Endodermal cell (in vitro differentiated cells): ENCODE data around the gene PSTPIP2. TPM values are rescaled to one million over a fixed set of nuclear protein-coding genes. Genes with fewer than 3 reads are reported as not detected.

Experiments used
- DNase-seq: peaks from one replicate; pipeline ENCODE4 v3.0.0-alpha.2; 2017
- H3K27ac ChIP-seq: 2 replicates; pipeline ENCODE4 v1.5.1; 2013; ENCODE audit warnings: mild to moderate bottlenecking, low read depth, low read length, moderate library complexity
- H3K27me3 ChIP-seq: 2 replicates; pipeline ENCODE4 v1.6.1; 2013; ENCODE audit warnings: mild to moderate bottlenecking, low read length, moderate library complexity; ENCODE audit not compliant: insufficient read depth, control insufficient read depth, poor library complexity, severe bottlenecking
- H3K36me3 ChIP-seq: 2 replicates; pipeline ENCODE4 v1.7.0; 2013; ENCODE audit warnings: mild to moderate bottlenecking, low read length, moderate library complexity; ENCODE audit not compliant: control insufficient read depth, insufficient read depth
- H3K4me1 ChIP-seq: one replicate; pipeline ENCODE4 v1.7.0; 2013; ENCODE audit warnings: low read length; ENCODE audit not compliant: control insufficient read depth, insufficient read depth
- H3K4me3 ChIP-seq: 2 replicates; pipeline ENCODE4 v1.5.1; 2013; ENCODE audit warnings: mild to moderate bottlenecking, low read length, moderate library complexity
- H3K9ac ChIP-seq: 2 replicates; pipeline ENCODE4 v1.6.1; 2013; ENCODE audit warnings: mild to moderate bottlenecking, low read length, moderate library complexity; ENCODE audit not compliant: poor library complexity, severe bottlenecking; ENCODE audit errors: extremely low read depth
- H3K9me3 ChIP-seq: 2 replicates; pipeline ENCODE4 v1.6.1; 2013; ENCODE audit warnings: mild to moderate bottlenecking, low read length, moderate library complexity; ENCODE audit not compliant: control insufficient read depth
- H3K27ac Mint-ChIP-seq: 2 replicates; pipeline ENCODE4 v1.8.0; 2020; ENCODE audit warnings: mixed read lengths
- H3K27me3 Mint-ChIP-seq: 2 replicates; pipeline ENCODE4 v1.8.0; 2021; ENCODE audit warnings: mild to moderate bottlenecking, mixed read lengths; ENCODE audit not compliant: insufficient read depth
- H3K36me3 Mint-ChIP-seq: 2 replicates; pipeline ENCODE4 v1.8.0; 2020; ENCODE audit warnings: low read depth, mixed read lengths
- H3K4me1 Mint-ChIP-seq: 2 replicates; pipeline ENCODE4 v1.8.0; 2020; ENCODE audit warnings: mixed read lengths
- H3K4me3 Mint-ChIP-seq: 2 replicates; pipeline ENCODE4 v1.8.0; 2020; ENCODE audit warnings: mild to moderate bottlenecking, moderate library complexity, mixed read lengths
- H3K9me3 Mint-ChIP-seq: 2 replicates; pipeline ENCODE4 v1.8.0; 2020; ENCODE audit warnings: mild to moderate bottlenecking, mixed read lengths
- WGBS, 2 experiments: methylation state at CpG; one replicate each; pipeline versions ENCODE4 v1.1.5 to v1.1.7; 2013; ENCODE audit warnings: missing lambda C conversion rate in 2 of 2, mixed read lengths in 1 of 2; ENCODE audit not compliant: insufficient coverage in 1 of 2, insufficient read length in 1 of 2; 5-methylcytosine and 5-hydroxymethylcytosine counted together
- total RNA-seq, 2 donors: library from RNA; stranded (reverse); fragmentation: NEBNext Ultra II Directional in 1 of 2; extraction: Animal tissue kit (Norgen Biotek cat#: 25700) in 1 of 2; gene quantifications; 2 replicates in 1 of 2; 3 replicates in 1 of 2; pipeline ENCODE4 v1.2.1, GENCODE V29; 2021
- TF ChIP-seq, protein P1 (sequence below): fragments of 200-600 bp; sonication (generic); conservative IDR thresholded peaks from 2 replicates; pipeline ENCODE4 v1.5.0; 2021; ENCODE audit warnings: antibody characterized with exemption, mild to moderate bottlenecking

PSTPIP2 gene
- total RNA-seq, 2 donors from 2014 or later = 10.6 to 10.8 TPM

DNA sequence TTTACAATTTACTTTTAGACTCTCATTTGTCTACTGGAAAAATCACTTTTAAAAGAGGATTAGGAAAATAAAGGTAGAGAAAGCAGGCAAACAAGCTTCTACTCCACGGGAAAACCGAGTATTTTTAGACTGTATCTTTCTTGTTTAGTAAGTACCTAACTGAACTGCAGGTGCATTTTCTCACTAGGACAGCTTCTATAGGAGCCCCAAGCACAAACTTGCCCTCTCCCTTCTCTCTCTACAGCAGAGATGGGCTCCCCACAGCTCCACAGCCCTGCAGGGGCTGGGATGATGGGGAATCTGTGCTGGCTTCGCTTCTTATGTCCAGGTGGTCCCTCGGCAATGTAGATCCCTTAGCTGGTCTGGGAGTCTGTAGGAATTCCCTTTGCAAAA is 16.2 kb downstream of the PSTPIP2 start:
- 84 to 95% methylated on average over 3 to 4 of the region's 4 CpGs for WGBS, 2 experiments
- H3K4me3 Mint-ChIP-seq = no peak overlapping the region
- DNase-seq = no peak
- H3K36me3 Mint-ChIP-seq = no peaks in the 10 kb centered on the region
- Histone ChIP-seq H3K4me3 (no peak overlapping the region), H3K4me1 (no peaks in the 10 kb centered on the region), H3K9me3 (no peaks in the 10 kb centered on the region), H3K9ac (no peak overlapping the region), H3K36me3 (no peaks in the 10 kb centered on the region), H3K27ac (no peak overlapping the region), H3K27me3 (no peaks in the 10 kb centered on the region)
- no peak overlapping the region for H3K27ac Mint-ChIP-seq
- H3K27me3 Mint-ChIP-seq = peaks cover 2% of the 10 kb centered on the region
- TF ChIP-seq, protein P1, sequence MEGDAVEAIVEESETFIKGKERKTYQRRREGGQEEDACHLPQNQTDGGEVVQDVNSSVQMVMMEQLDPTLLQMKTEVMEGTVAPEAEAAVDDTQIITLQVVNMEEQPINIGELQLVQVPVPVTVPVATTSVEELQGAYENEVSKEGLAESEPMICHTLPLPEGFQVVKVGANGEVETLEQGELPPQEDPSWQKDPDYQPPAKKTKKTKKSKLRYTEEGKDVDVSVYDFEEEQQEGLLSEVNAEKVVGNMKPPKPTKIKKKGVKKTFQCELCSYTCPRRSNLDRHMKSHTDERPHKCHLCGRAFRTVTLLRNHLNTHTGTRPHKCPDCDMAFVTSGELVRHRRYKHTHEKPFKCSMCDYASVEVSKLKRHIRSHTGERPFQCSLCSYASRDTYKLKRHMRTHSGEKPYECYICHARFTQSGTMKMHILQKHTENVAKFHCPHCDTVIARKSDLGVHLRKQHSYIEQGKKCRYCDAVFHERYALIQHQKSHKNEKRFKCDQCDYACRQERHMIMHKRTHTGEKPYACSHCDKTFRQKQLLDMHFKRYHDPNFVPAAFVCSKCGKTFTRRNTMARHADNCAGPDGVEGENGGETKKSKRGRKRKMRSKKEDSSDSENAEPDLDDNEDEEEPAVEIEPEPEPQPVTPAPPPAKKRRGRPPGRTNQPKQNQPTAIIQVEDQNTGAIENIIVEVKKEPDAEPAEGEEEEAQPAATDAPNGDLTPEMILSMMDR = no peak
- H3K4me1 Mint-ChIP-seq = peaks cover 7% of the 10 kb centered on the region
- H3K9me3 Mint-ChIP-seq = no peaks in the 10 kb centered on the region

DNA sequence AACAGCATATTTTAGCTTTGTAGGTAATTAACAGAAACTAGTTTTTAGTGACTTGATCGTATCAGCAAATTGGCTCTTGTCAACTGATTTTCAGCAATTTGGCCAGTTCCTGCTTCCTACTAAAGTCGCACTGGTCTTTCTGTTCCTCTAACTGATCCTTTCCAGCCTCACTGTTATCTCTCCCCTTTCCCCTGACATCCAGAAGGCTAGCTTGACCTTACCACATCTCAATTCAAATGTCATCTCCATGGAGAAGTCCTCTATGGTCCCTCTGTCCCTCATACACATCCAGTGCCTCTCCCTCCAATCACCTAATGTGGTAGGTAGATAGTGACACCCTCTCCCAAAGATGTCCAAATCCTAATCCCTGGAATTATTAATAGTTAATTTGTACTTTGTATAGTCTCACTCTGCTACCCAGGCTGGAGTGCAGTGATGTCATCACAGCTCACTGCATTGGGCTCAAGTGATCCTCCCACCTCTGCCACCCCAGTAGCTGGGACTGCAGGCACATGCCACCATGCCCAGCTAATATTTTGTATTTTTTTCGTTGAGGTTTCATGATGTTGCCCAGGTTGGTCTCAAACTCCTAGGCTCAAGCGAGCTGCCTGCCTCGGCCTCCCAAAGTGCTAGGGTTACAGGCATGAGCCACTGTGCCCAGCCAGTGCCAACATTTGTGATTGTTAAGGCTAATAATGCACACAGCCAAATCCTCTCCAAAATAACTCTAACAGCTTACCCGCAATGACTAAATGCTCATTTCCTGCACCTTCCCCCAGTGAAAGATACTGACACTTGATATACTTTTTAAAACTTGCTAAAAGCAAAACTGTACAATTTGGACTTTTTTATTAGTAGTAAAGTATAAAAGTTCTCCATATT is 16.9 kb downstream of the PSTPIP2 start:
- Histone ChIP-seq H3K9me3 (no peaks in the 10 kb centered on the region), H3K36me3 (no peaks in the 10 kb centered on the region), H3K27me3 (no peaks in the 10 kb centered on the region), H3K4me3 (no peak overlapping the region), H3K4me1 (no peaks in the 10 kb centered on the region), H3K9ac (no peak overlapping the region), H3K27ac (no peak overlapping the region)
- 91 to 97% methylated on average over 4 to 6 of the region's 6 CpGs for WGBS, 2 experiments
- H3K27me3 Mint-ChIP-seq = peaks cover 2% of the 10 kb centered on the region
- no peak overlapping the region for H3K27ac Mint-ChIP-seq
- no peak overlapping the region for H3K4me3 Mint-ChIP-seq
- no peaks in the 10 kb centered on the region for H3K36me3 Mint-ChIP-seq
- TF ChIP-seq, protein P1 = no peak
- H3K4me1 Mint-ChIP-seq = peaks cover 7% of the 10 kb centered on the region
- no peak for DNase-seq
- no peaks in the 10 kb centered on the region for H3K9me3 Mint-ChIP-seq

DNA sequence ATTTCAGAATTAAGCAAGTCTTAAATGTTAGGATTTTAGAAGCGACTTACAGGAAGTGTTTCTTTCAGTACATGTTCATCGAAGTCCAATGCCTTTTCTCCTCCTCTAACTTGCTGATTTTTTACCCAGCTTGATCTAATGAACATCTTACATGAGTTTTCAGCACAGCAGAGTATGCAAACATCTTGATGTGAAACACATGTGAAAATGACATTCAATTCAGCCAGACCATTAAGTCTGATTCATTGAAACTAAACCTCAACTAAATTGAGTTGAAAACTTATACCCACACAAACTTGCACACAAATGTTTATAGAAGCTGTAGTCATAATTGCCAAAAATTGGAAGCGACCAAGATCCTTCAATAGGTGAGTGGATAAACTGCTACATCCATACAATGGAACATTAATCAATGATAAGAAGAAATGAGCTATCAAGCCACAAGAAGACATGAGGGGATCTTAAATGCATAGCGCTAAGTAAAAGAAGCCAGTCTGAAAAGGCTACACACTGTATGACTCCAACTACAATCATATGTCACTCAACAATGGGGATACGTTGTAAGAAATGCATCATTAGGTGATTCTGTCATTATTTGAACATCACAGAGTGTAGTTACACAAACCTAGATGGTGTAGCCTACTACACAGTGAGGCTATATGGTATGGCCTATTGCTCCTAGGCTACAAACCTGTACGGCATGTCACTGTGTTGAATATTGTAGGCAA is 18.5 kb downstream of the PSTPIP2 start:
- no peak overlapping the region for H3K27ac Mint-ChIP-seq
- no peaks in the 10 kb centered on the region for H3K9me3 ChIP-seq
- H3K36me3 ChIP-seq = no peaks in the 10 kb centered on the region
- H3K4me3 ChIP-seq = no peak overlapping the region
- no peak for DNase-seq
- no peak overlapping the region for H3K27ac ChIP-seq
- H3K36me3 Mint-ChIP-seq = no peaks in the 10 kb centered on the region
- H3K9me3 Mint-ChIP-seq = no peaks in the 10 kb centered on the region
- no peaks in the 10 kb centered on the region for H3K27me3 ChIP-seq
- no peak overlapping the region for H3K4me3 Mint-ChIP-seq
- 97 to 98% methylated on average over 4 to 6 of the region's 6 CpGs for WGBS, 2 experiments
- no peaks in the 10 kb centered on the region for H3K4me1 ChIP-seq
- H3K27me3 Mint-ChIP-seq = peaks cover 2% of the 10 kb centered on the region
- H3K4me1 Mint-ChIP-seq = peaks cover 7% of the 10 kb centered on the region
- H3K9ac ChIP-seq = no peak overlapping the region
- TF ChIP-seq, protein P1 = no peak
